WTC11 (cell line): ENCODE data around the gene COL1A1. TPM values are rescaled to one million over a fixed set of nuclear protein-coding genes. Genes with fewer than 3 reads are reported as not detected.

Experiments
- AR ChIP-seq: fragments of 250-450 bp; sonication (Bioruptor Pico); IDR thresholded peaks from 2 replicates; pipeline ENCODE4 v1.9.0; 2021; ENCODE audit warnings: mild to moderate bottlenecking
- ATF3 ChIP-seq: sonication (generic); formaldehyde crosslinking; conservative IDR thresholded peaks from 2 replicates; pipeline ENCODE4 v1.8.1; 2022; ENCODE audit warnings: mild to moderate bottlenecking, missing genetic modification reagents
- CDX4 ChIP-seq: fragments of 250-450 bp; sonication (Bioruptor Pico); IDR thresholded peaks from 2 replicates; pipeline ENCODE4 v1.9.0; 2021; ENCODE audit warnings: moderate library complexity, mild to moderate bottlenecking, inconsistent platforms, borderline replicate concordance
- CTCF ChIP-seq: fragments of 200-600 bp; IDR thresholded peaks from 2 replicates; pipeline ENCODE4 v1.8.0; 2022; ENCODE audit warnings: antibody characterized with exemption
- ETV6 ChIP-seq: sonication (generic); formaldehyde crosslinking; IDR thresholded peaks from 2 replicates; pipeline ENCODE4 v1.8.1; 2022; ENCODE audit warnings: mild to moderate bottlenecking, missing genetic modification reagents
- FOXK1 ChIP-seq: sonication (generic); formaldehyde crosslinking; IDR thresholded peaks from 2 replicates; pipeline ENCODE4 v1.8.0; 2022; ENCODE audit warnings: mild to moderate bottlenecking, moderate library complexity, missing genetic modification reagents
- FOXP1 ChIP-seq: sonication (generic); formaldehyde crosslinking; IDR thresholded peaks from 2 replicates; pipeline ENCODE4 v1.8.0; 2022; ENCODE audit warnings: missing genetic modification reagents, mild to moderate bottlenecking, moderate library complexity, borderline replicate concordance
- GRHL2 ChIP-seq: fragments of 250-450 bp; sonication (Bioruptor Pico); IDR thresholded peaks from 2 replicates; pipeline ENCODE4 v1.8.0; 2022; ENCODE audit warnings: mild to moderate bottlenecking, moderate library complexity; ENCODE audit not compliant: insufficient replicate concordance, severe bottlenecking
- GTF2I ChIP-seq: fragments of 250-450 bp; sonication (Bioruptor Pico); conservative IDR thresholded peaks from 2 replicates; pipeline ENCODE4 v1.4.0; 2021; ENCODE audit warnings: mild to moderate bottlenecking
- HMGA2 ChIP-seq: fragments of 250-450 bp; sonication (Bioruptor Pico); IDR thresholded peaks from 2 replicates; pipeline ENCODE4 v1.4.0; 2021; ENCODE audit warnings: mild to moderate bottlenecking, moderate library complexity
- JAZF1 ChIP-seq: fragments of 250-450 bp; sonication (Bioruptor Pico); IDR thresholded peaks from 2 replicates; pipeline ENCODE4 v1.9.0; 2021; ENCODE audit warnings: moderate library complexity, mild to moderate bottlenecking, inconsistent platforms
- PREB ChIP-seq: sonication (generic); formaldehyde crosslinking; IDR thresholded peaks from 2 replicates; pipeline ENCODE4 v1.8.1; 2022; ENCODE audit warnings: mild to moderate bottlenecking, missing genetic modification reagents, moderate library complexity, borderline replicate concordance
- RELA ChIP-seq: sonication (generic); formaldehyde crosslinking; IDR thresholded peaks from 2 replicates; pipeline ENCODE4 v1.8.1; 2022; ENCODE audit warnings: missing genetic modification reagents, mild to moderate bottlenecking, borderline replicate concordance
- STAT6 ChIP-seq: sonication (generic); formaldehyde crosslinking; conservative IDR thresholded peaks from 2 replicates; pipeline ENCODE4 v1.8.1; 2023; ENCODE audit warnings: mild to moderate bottlenecking, low read depth, missing genetic modification reagents, moderate library complexity
- ZNF281 ChIP-seq: sonication (generic); formaldehyde crosslinking; IDR thresholded peaks from 2 replicates; pipeline ENCODE4 v1.8.0; 2023; ENCODE audit warnings: mild to moderate bottlenecking, missing genetic modification reagents
- ZNF396 ChIP-seq: fragments of 250-450 bp; sonication (Bioruptor Pico); IDR thresholded peaks from 2 replicates; pipeline ENCODE4 v1.8.0; 2021; ENCODE audit warnings: mild to moderate bottlenecking, moderate library complexity, borderline replicate concordance
- ZNF532 ChIP-seq: fragments of 250-450 bp; sonication (Bioruptor Pico); IDR thresholded peaks from 2 replicates; pipeline ENCODE4 v1.9.0; 2021; ENCODE audit warnings: mild to moderate bottlenecking, borderline replicate concordance
- ZSCAN18 ChIP-seq: fragments of 250-450 bp; sonication (Bioruptor Pico); IDR thresholded peaks from 2 replicates; pipeline ENCODE4 v2.1.2; 2022; ENCODE audit warnings: mild to moderate bottlenecking, moderate library complexity
- total RNA-seq: library from RNA; stranded (reverse); gene quantifications from 3 replicates; pipeline ENCODE4 v1.2.3, GENCODE V29; 2021

Gene COL1A1
- total RNA-seq, 1 experiment from 2014 or later = 52.1 TPM

GRCh38 chr17:50149417-50150353 lies 51.7 kb downstream of the COL1A1 start (continued):
- TF ChIP-seq STAT6 (CRISPR knock-in tag) = no peak
- TF ChIP-seq ETV6 (CRISPR knock-in tag) = peak; percentile 42; the same call in 1 of the 2 replicates
- no peak for TF ChIP-seq GRHL2 (CRISPR knock-in tag)
- TF ChIP-seq ATF3 (CRISPR knock-in tag) = no peak
- TF ChIP-seq JAZF1 (CRISPR knock-in tag) = no peak
- TF ChIP-seq CTCF = no peak
- no peak for TF ChIP-seq RELA (CRISPR knock-in tag)
- no peak for TF ChIP-seq ZNF281 (CRISPR knock-in tag)
- 0 out of 2 replicates have a peak, but pooled peaks have one; percentile 34 for TF ChIP-seq FOXK1 (CRISPR knock-in tag)
- TF ChIP-seq ZNF396 (CRISPR knock-in tag) = no peak
- no peak for TF ChIP-seq AR (CRISPR knock-in tag)
- TF ChIP-seq ZSCAN18 (CRISPR knock-in tag) = no peak
- TF ChIP-seq GTF2I = no peak
- TF ChIP-seq HMGA2 (CRISPR knock-in tag) = no peak
- TF ChIP-seq ZNF532 (CRISPR knock-in tag) = no peak
- no peak for TF ChIP-seq PREB (CRISPR knock-in tag)
- TF ChIP-seq CDX4 (CRISPR knock-in tag) = no peak
- no peak; the same call in 1 of the 2 replicates for TF ChIP-seq FOXP1
